ENCODE data around the gene HDDC3. TPM values are rescaled to one million over a fixed set of nuclear protein-coding genes. Genes with fewer than 3 reads are reported as not detected.
A peak's percentile ranks its signal among the peaks of the same experiment; 100 is the strongest.
"Not testable (repeated sequence)": the region's sequence is repeated elsewhere in the genome, so short reads cannot be mapped to it uniquely, and the experiment has no call there.

HDDC3 gene
- polyA plus RNA-seq, 3 donors = 11.6 to 19.7 (median 14.8) TPM

- Mint-ChIP-seq H3K36me3 (peaks cover 18 to 24% of the 10 kb centered on the region in 2 donors), H3K4me1 (peaks cover 37% of the 10 kb centered on the region), H3K9me3 (no peaks in the 10 kb centered on the region), H3K27ac (peak overlapping the region in 6 of 7 donors; percentile 78 to 90 (median 88)), H3K27me3 (ENCODE audit: low read depth in 3 of 3) (peaks cover 0 to 9% (median 7%) of the 10 kb centered on the region in 3 donors), H3K4me3 (peak overlapping the region; percentile 81 to 86)
- H3K4me2 ChIP-seq (replicated peaks; ENCODE audit: extremely low read depth, low read length, poor library complexity, severe bottlenecking) = peak overlapping the region; percentile 79
- peaks cover 18 to 19% of the 10 kb centered on the region in 2 donors for H3K36me3 ChIP-seq (replicated peaks in 1 of 2; ENCODE audit: control insufficient read depth in 1 of 2, insufficient read depth in 2 of 2, low read length in 2 of 2)
- intact Hi-C loops (cut with micrococcal nuclease) = loop anchor here in 1 of 2 donors (2.0 kb wide), 1 partner anchor 33 kb away; the partner anchor contains the start of gene UNC45A
- peaks cover 43% of the 10 kb centered on the region for H4K20me1 ChIP-seq (ENCODE audit: insufficient read depth, low read length)
- no peaks in the 10 kb centered on the region for H3K27me3 ChIP-seq (ENCODE audit: control insufficient read depth in 2 of 2, insufficient read depth in 2 of 2, low read length in 2 of 2)
- H3K79me2 ChIP-seq (ENCODE audit: insufficient read depth, low read length) = peaks cover 20% of the 10 kb centered on the region
- no peak for DNase-seq
- TF ChIP-seq, protein P1, sequence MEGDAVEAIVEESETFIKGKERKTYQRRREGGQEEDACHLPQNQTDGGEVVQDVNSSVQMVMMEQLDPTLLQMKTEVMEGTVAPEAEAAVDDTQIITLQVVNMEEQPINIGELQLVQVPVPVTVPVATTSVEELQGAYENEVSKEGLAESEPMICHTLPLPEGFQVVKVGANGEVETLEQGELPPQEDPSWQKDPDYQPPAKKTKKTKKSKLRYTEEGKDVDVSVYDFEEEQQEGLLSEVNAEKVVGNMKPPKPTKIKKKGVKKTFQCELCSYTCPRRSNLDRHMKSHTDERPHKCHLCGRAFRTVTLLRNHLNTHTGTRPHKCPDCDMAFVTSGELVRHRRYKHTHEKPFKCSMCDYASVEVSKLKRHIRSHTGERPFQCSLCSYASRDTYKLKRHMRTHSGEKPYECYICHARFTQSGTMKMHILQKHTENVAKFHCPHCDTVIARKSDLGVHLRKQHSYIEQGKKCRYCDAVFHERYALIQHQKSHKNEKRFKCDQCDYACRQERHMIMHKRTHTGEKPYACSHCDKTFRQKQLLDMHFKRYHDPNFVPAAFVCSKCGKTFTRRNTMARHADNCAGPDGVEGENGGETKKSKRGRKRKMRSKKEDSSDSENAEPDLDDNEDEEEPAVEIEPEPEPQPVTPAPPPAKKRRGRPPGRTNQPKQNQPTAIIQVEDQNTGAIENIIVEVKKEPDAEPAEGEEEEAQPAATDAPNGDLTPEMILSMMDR (IDR thresholded peaks at IDR 0.05) = no peak
- peak overlapping the region in 1 of 3 experiments; percentile 81 for H3K4me3 ChIP-seq (replicated peaks in 1 of 3; ENCODE audit: low read depth in 2 of 3, low read length in 3 of 3)
- peaks cover 30 to 39% of the 10 kb centered on the region in 2 donors for H3K4me1 ChIP-seq (ENCODE audit: control insufficient read depth in 1 of 2, insufficient read depth in 2 of 2, low read length in 2 of 2)
- H3K9me3 ChIP-seq (replicated peaks in 1 of 2; ENCODE audit: control insufficient read depth in 1 of 2, insufficient read depth in 1 of 2, low read length in 2 of 2) = no peaks in the 10 kb centered on the region
- WGBS (ENCODE audit: insufficient coverage) = no CpG with 5 or more reads among the region's 14 CpGs
- peak overlapping the region; percentile 77 to 80 for H3K27ac ChIP-seq (ENCODE audit: low read depth in 1 of 2, low read length in 2 of 2)
- H2AFZ ChIP-seq (ENCODE audit: insufficient read depth, low read depth, low read length, poor library complexity, severe bottlenecking) = no peak overlapping the region
- H3K9ac ChIP-seq (ENCODE audit: insufficient read depth, low read length, poor library complexity, severe bottlenecking) = peak overlapping the region; percentile 63
Measured at GRCh38 chr15:90901175-90902039, 30.9 kb downstream of the HDDC3 start.

DNA sequence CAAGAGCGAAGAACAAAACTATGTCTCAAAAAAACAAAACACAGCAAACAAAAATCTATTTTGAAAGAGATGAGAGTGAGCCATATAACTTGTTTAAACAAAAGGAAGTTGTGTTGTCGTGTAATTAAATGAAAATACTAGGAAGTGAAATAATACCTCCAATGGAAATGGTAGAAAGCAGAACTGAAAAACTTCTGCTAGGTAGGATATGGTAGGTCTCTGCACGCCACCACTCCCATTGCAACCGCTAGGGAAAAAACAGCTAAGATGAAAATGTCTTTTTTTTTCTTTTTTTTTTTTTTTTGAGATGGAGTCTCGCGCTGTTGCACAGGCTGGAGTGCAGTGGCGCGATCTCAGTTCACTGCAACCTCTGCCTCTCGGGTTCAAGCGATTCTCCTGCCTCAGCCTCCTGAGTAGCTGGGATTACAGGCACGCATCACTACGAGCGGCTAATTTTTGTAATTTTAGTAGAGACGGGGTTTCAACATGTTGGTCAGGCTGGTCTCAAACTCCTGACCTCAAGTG is 35.2 kb downstream of the HDDC3 start:
- Histone ChIP-seq H3K4me1 (ENCODE audit: control insufficient read depth in 1 of 2, insufficient read depth in 2 of 2, low read length in 2 of 2) (peaks cover 42 to 50% of the 10 kb centered on the region in 2 donors), H3K4me2 (replicated peaks; ENCODE audit: extremely low read depth, low read length, poor library complexity, severe bottlenecking) (peak overlapping the region; percentile 17), H3K4me3 (replicated peaks in 1 of 3; ENCODE audit: low read depth in 2 of 3, low read length in 3 of 3) (peak overlapping the region in 1 of 3 experiments; percentile 30), H3K79me2 (ENCODE audit: insufficient read depth, low read length) (peaks cover 16% of the 10 kb centered on the region), H3K27ac (ENCODE audit: low read depth in 1 of 2, low read length in 2 of 2) (peak overlapping the region; percentile 68 to 80), H3K36me3 (replicated peaks in 1 of 2; ENCODE audit: control insufficient read depth in 1 of 2, insufficient read depth in 2 of 2, low read length in 2 of 2) (peaks cover 39 to 40% of the 10 kb centered on the region in 2 donors), H4K20me1 (ENCODE audit: insufficient read depth, low read length) (peaks cover 57% of the 10 kb centered on the region)
- H3K9me3 ChIP-seq (replicated peaks in 1 of 2; ENCODE audit: control insufficient read depth in 1 of 2, insufficient read depth in 1 of 2, low read length in 2 of 2); H3K9me3 Mint-ChIP-seq; H3K27me3 Mint-ChIP-seq (ENCODE audit: low read depth in 3 of 3); H3K27me3 ChIP-seq (ENCODE audit: control insufficient read depth in 2 of 2, insufficient read depth in 2 of 2, low read length in 2 of 2); H3K9ac ChIP-seq (ENCODE audit: insufficient read depth, low read length, poor library complexity, severe bottlenecking); H2AFZ ChIP-seq (ENCODE audit: insufficient read depth, low read depth, low read length, poor library complexity, severe bottlenecking): not testable (repeated sequence)
- 50% methylated on average over 2 of the region's 14 CpGs for WGBS (ENCODE audit: insufficient coverage)
- Mint-ChIP-seq H3K4me3 (peak overlapping the region in 1 of 2 donors; percentile 63), H3K27ac (peak overlapping the region; percentile 85 to 94 (median 89)), H3K36me3 (peaks cover 33 to 45% of the 10 kb centered on the region in 2 donors), H3K4me1 (peaks cover 42% of the 10 kb centered on the region)
- DNase-seq = peak; percentile 75 to 88 (median 86)
- TF ChIP-seq, protein P1 (IDR thresholded peaks at IDR 0.05) = peak; percentile 18
- intact Hi-C loops (cut with micrococcal nuclease) = loop anchor here in 1 of 2 donors (5.0 kb wide), 1 partner anchor 35 kb away; the partner anchor contains the start of gene HDDC3
